ENCODE results near the gene ZFP57.

DNA sequence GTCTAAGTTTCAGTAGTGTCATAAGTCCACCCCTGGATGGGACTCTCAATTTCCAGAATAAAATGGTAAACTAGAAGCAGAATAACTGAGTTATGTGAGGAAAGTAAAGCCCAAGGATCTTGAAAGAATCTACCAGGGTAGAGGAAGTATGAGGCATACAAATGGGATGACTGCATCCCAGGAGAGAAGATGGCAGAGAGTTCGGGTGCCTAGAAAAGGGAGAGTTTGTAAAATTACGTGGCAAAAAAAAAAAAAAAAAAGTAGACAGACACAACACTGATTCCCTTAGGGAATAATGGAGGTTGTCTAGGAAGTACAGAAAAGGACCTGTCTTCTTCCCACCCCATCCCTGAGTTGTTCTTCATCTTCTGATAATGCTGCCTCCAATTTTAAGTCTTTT is 51.4 kb downstream of the ZFP57 start:
- TF ChIP-seq, protein P1, sequence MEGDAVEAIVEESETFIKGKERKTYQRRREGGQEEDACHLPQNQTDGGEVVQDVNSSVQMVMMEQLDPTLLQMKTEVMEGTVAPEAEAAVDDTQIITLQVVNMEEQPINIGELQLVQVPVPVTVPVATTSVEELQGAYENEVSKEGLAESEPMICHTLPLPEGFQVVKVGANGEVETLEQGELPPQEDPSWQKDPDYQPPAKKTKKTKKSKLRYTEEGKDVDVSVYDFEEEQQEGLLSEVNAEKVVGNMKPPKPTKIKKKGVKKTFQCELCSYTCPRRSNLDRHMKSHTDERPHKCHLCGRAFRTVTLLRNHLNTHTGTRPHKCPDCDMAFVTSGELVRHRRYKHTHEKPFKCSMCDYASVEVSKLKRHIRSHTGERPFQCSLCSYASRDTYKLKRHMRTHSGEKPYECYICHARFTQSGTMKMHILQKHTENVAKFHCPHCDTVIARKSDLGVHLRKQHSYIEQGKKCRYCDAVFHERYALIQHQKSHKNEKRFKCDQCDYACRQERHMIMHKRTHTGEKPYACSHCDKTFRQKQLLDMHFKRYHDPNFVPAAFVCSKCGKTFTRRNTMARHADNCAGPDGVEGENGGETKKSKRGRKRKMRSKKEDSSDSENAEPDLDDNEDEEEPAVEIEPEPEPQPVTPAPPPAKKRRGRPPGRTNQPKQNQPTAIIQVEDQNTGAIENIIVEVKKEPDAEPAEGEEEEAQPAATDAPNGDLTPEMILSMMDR (conservative IDR thresholded peaks at IDR 0.05; ENCODE audit: low read length), result no peak
- no peak for TF ChIP-seq EZH2phosphoT487 (IDR thresholded peaks at IDR 0.05; ENCODE audit: borderline replicate concordance, low read depth, low read length)

Measured in OCI-LY7 (cell line).